ENCODE results near the gene PLB1. TPM values are rescaled to one million over a fixed set of nuclear protein-coding genes. Genes with fewer than 3 reads are reported as not detected.

PLB1 gene
- total and polyA plus RNA-seq, 9 of the 15 experiments (the other 6 are each of a cell fraction or from before 2014, with no cell fraction given): 0.01 to 0.09 (median 0.07) TPM; not detected in 2

GRCh38 chr2:28591711-28592335 lies 96.0 kb downstream of the PLB1 start:
- intact Hi-C loops (cut with micrococcal nuclease): loop anchor here (10.0 kb wide), 1 partner anchor 363 kb away; no protein-coding TSS in a partner anchor
- H3K9me1 ChIP-seq (ENCODE audit: control insufficient read depth, insufficient read depth, low read length): no peaks in the 10 kb centered on the region
- DNase-seq (ENCODE audit: extremely low read depth in 1 of 4, low spot score in 3 of 4) (no peak), FAIRE-seq (no peak), ATAC-seq (no peak)
- H3K9me3 ChIP-seq (replicated peaks; ENCODE audit: control insufficient read depth, insufficient read depth, low read depth, low read length): no peaks in the 10 kb centered on the region
- no peak overlapping the region for H3K4me3 ChIP-seq
- peaks cover 0 to 13% of the 10 kb centered on the region in 2 experiments; a peak in 3 of 5 replicates for H3K27me3 ChIP-seq (ENCODE audit: control insufficient read depth in 2 of 2, insufficient read depth in 2 of 2, low read length in 2 of 2)
- H3K9ac ChIP-seq (ENCODE audit: insufficient read depth in 1 of 2, low read depth in 2 of 2, low read length in 2 of 2): no peak overlapping the region
- no peaks in the 10 kb centered on the region for H3K36me3 ChIP-seq (ENCODE audit: control insufficient read depth, insufficient read depth, low read length)
- no peak overlapping the region for H2AFZ ChIP-seq (ENCODE audit: low read depth, low read length)
- no peak overlapping the region for H3K4me2 ChIP-seq (ENCODE audit: insufficient read depth, low read length)
- CTCF ChIA-PET (ENCODE audit: low intra/inter-chr PET ratio): interaction anchor here (2.5 kb wide), 1 partner anchor 25 kb away, joined by 13 read pairs; no protein-coding TSS in a partner anchor
- in situ Hi-C loops (cut with MboI): loop anchor here (25.0 kb wide), 1 partner anchor 170 kb away; the partner anchor contains the start of gene PPP1CB
- H4K20me1 ChIP-seq (replicated peaks; ENCODE audit: control insufficient read depth, insufficient read depth, low read length): no peaks in the 10 kb centered on the region
- BruUV-seq (replicated peaks): no TSS peak
- WGBS (ENCODE audit: insufficient coverage, low coverage, missing lambda C conversion rate): 23% methylated on average over 8 of the region's 9 CpGs
- no peak overlapping the region for H3K27ac ChIP-seq (ENCODE audit: extremely low read depth, low read depth, low read length)
- H3K79me2 ChIP-seq (ENCODE audit: control insufficient read depth, insufficient read depth, low read length): no peaks in the 10 kb centered on the region
- peaks cover 5 to 8% of the 10 kb centered on the region in 2 experiments; a peak in 2 of 5 replicates for H3K4me1 ChIP-seq (replicated peaks in 1 of 2; ENCODE audit: control insufficient read depth in 2 of 2, insufficient read depth in 2 of 2, low read length in 2 of 2)
- POLR2A ChIA-PET: interaction anchor here (1.2 kb wide), 1 partner anchor 24 kb away, joined by 3 read pairs; no protein-coding TSS in a partner anchor
- TF ChIP-seq, protein P1, sequence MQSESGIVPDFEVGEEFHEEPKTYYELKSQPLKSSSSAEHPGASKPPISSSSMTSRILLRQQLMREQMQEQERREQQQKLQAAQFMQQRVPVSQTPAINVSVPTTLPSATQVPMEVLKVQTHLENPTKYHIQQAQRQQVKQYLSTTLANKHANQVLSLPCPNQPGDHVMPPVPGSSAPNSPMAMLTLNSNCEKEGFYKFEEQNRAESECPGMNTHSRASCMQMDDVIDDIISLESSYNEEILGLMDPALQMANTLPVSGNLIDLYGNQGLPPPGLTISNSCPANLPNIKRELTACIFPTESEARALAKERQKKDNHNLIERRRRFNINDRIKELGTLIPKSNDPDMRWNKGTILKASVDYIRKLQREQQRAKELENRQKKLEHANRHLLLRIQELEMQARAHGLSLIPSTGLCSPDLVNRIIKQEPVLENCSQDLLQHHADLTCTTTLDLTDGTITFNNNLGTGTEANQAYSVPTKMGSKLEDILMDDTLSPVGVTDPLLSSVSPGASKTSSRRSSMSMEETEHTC (IDR thresholded peaks at IDR 0.05): no peak
- TF ChIP-seq ZNF124 (CRISPR knock-in tag; IDR thresholded peaks at IDR 0.05) (no peak), ZNF444 (CRISPR knock-in tag; IDR thresholded peaks at IDR 0.05) (no peak), SNRNP70 (optimal IDR thresholded peaks at IDR 0.05; ENCODE audit: low read depth, low read length) (no peak), TRIM24 (IDR thresholded peaks at IDR 0.05) (no peak), RBM15 (IDR thresholded peaks at IDR 0.05; ENCODE audit: insufficient read depth, low read length) (no peak), FOXJ3 (CRISPR knock-in tag; IDR thresholded peaks at IDR 0.05) (no peak), ZNF507 (tag; conservative IDR thresholded peaks at IDR 0.05) (no peak), ZC3H11A (IDR thresholded peaks at IDR 0.05; ENCODE audit: low read depth, low read length) (no peak), ZNF583 (CRISPR knock-in tag; IDR thresholded peaks at IDR 0.05) (no peak), HNRNPH1 (optimal IDR thresholded peaks at IDR 0.05; ENCODE audit: low read depth, low read length) (no peak), CBX2 (IDR thresholded peaks at IDR 0.05; ENCODE audit: insufficient read depth, low read length, poor library complexity, severe bottlenecking) (no peak), ZFP36 (IDR thresholded peaks at IDR 0.05; ENCODE audit: low read depth, low read length, partially characterized antibody) (no peak), HMG20A (CRISPR knock-in tag; conservative IDR thresholded peaks at IDR 0.05) (no peak)
- TF ChIP-seq, protein P2, sequence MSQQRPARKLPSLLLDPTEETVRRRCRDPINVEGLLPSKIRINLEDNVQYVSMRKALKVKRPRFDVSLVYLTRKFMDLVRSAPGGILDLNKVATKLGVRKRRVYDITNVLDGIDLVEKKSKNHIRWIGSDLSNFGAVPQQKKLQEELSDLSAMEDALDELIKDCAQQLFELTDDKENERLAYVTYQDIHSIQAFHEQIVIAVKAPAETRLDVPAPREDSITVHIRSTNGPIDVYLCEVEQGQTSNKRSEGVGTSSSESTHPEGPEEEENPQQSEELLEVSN (IDR thresholded peaks at IDR 0.05; ENCODE audit: borderline replicate concordance in 1 of 2, extremely low read depth in 1 of 2, insufficient read depth in 1 of 2, insufficient read length in 1 of 2, low read depth in 1 of 2, low read length in 1 of 2, poor library complexity in 1 of 2, severe bottlenecking in 1 of 2): no peak
- TF ChIP-seq, protein P3, sequence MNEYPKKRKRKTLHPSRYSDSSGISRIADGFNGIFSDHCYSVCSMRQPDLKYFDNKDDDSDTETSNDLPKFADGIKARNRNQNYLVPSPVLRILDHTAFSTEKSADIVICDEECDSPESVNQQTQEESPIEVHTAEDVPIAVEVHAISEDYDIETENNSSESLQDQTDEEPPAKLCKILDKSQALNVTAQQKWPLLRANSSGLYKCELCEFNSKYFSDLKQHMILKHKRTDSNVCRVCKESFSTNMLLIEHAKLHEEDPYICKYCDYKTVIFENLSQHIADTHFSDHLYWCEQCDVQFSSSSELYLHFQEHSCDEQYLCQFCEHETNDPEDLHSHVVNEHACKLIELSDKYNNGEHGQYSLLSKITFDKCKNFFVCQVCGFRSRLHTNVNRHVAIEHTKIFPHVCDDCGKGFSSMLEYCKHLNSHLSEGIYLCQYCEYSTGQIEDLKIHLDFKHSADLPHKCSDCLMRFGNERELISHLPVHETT (CRISPR knock-in tag; conservative IDR thresholded peaks at IDR 0.05 in 1 of 2, IDR thresholded peaks at IDR 0.05 in 1 of 2): no peak

All from K562 (cell line).